Neuronal stem cell (in vitro differentiated cells): ENCODE results near the gene APBB2.

Experiments used
- DNase-seq: peaks from one replicate; pipeline ENCODE4 v3.0.0-alpha.2; 2013; ENCODE audit warnings: low spot score
- H2AFZ ChIP-seq: one replicate; pipeline ENCODE4 v1.6.1; 2013; ENCODE audit warnings: mild to moderate bottlenecking, low read length, inconsistent platforms
- H2AK5ac ChIP-seq: 2 replicates; pipeline ENCODE4 v1.6.1; 2013; ENCODE audit warnings: low read depth, mild to moderate bottlenecking, inconsistent platforms, low read length, moderate library complexity, mixed read lengths
- H2BK120ac ChIP-seq: 2 replicates; pipeline ENCODE4 v1.6.1; 2013; ENCODE audit warnings: low read depth, mild to moderate bottlenecking, inconsistent platforms, low read length, moderate library complexity, mixed read lengths
- H2BK12ac ChIP-seq: one replicate; pipeline ENCODE4 v1.6.1; 2013; ENCODE audit warnings: low read length, inconsistent platforms
- H2BK15ac ChIP-seq: 2 replicates; pipeline ENCODE4 v1.6.1; 2013; ENCODE audit warnings: mild to moderate bottlenecking, low read length, inconsistent platforms, mixed read lengths
- H2BK5ac ChIP-seq: one replicate; pipeline ENCODE4 v1.6.1; 2013; ENCODE audit warnings: inconsistent platforms, mild to moderate bottlenecking, low read length, moderate library complexity
- H3K14ac ChIP-seq: one replicate; pipeline ENCODE4 v1.6.1; 2013; ENCODE audit warnings: low read length, inconsistent platforms
- H3K18ac ChIP-seq: 2 replicates; pipeline ENCODE4 v1.6.1; 2013; ENCODE audit warnings: low read length, inconsistent platforms
- H3K23ac ChIP-seq: 2 replicates; pipeline ENCODE4 v1.6.1; 2013; ENCODE audit warnings: low read depth, mild to moderate bottlenecking, mixed read lengths, low read length, inconsistent platforms; ENCODE audit not compliant: poor library complexity
- H3K27ac ChIP-seq: replicated peaks from 3 replicates; pipeline ENCODE4 v1.5.1; 2013; ENCODE audit warnings: low read length, inconsistent platforms
- H3K27me3 ChIP-seq, 3 experiments: 2 replicates each; pipeline ENCODE4 v1.6.1; 2013; ENCODE audit warnings: low read length in 3 of 3, mild to moderate bottlenecking in 2 of 3, inconsistent platforms in 1 of 3, low read depth in 1 of 3, mixed read lengths in 1 of 3, moderate library complexity in 1 of 3; ENCODE audit not compliant: control insufficient read depth in 3 of 3, insufficient read depth in 3 of 3
- H3K36me3 ChIP-seq, 2 donors: replicated peaks in 1 of 2; 2 replicates each; pipeline ENCODE4 v1.6.1; 2013; ENCODE audit warnings: low read length in 2 of 2; ENCODE audit not compliant: control insufficient read depth in 2 of 2, insufficient read depth in 2 of 2
- H3K4ac ChIP-seq: 2 replicates; pipeline ENCODE4 v1.6.1; 2013; ENCODE audit warnings: inconsistent platforms, mild to moderate bottlenecking, low read length, moderate library complexity
- H3K4me1 ChIP-seq, 2 donors: 1 replicate in 1 of 2; 2 replicates in 1 of 2; pipeline ENCODE4 v1.6.1; 2013; ENCODE audit warnings: low read length in 2 of 2, low read depth in 1 of 2; ENCODE audit not compliant: control insufficient read depth in 2 of 2, insufficient read depth in 1 of 2
- H3K4me2 ChIP-seq: one replicate; pipeline ENCODE4 v1.6.1; 2013; ENCODE audit warnings: mild to moderate bottlenecking, low read length, inconsistent platforms; ENCODE audit not compliant: insufficient read depth, poor library complexity, severe bottlenecking
- H3K4me3 ChIP-seq, 2 donors: 2 replicates each; pipeline ENCODE4 v1.5.1; 2013; ENCODE audit warnings: low read length in 2 of 2, mild to moderate bottlenecking in 2 of 2, inconsistent platforms in 1 of 2, moderate library complexity in 1 of 2
- H3K79me1 ChIP-seq: one replicate; pipeline ENCODE4 v1.6.1; 2013; ENCODE audit warnings: low read depth, mild to moderate bottlenecking, inconsistent platforms, low read length, moderate library complexity
- H3K9ac ChIP-seq: one replicate; pipeline ENCODE4 v1.6.1; 2013; ENCODE audit warnings: mild to moderate bottlenecking, low read depth, low read length, inconsistent platforms; ENCODE audit not compliant: poor library complexity
- H3K9me3 ChIP-seq, 2 donors: replicated peaks in 1 of 2; 2 replicates each; pipeline versions ENCODE3 to v1.6.1; 2013; ENCODE audit warnings: low read length in 2 of 2, mild to moderate bottlenecking in 2 of 2, inconsistent platforms in 1 of 2, low read depth in 1 of 2, mixed read lengths in 1 of 2, moderate library complexity in 1 of 2; ENCODE audit not compliant: control insufficient read depth in 2 of 2, insufficient read depth in 1 of 2
- H4K8ac ChIP-seq: one replicate; pipeline ENCODE4 v1.6.1; 2013; ENCODE audit warnings: low read depth, mild to moderate bottlenecking, inconsistent platforms, low read length, moderate library complexity
- H4K91ac ChIP-seq: one replicate; pipeline ENCODE4 v1.6.1; 2013; ENCODE audit warnings: low read length, low read depth, mild to moderate bottlenecking, inconsistent platforms; ENCODE audit not compliant: poor library complexity
- WGBS, 2 donors: extraction: QIAGEN DNeasy Blood & Tissue Kit; methylation state at CpG; one replicate each; pipeline ENCODE4 v1.1.7; 2013; ENCODE audit warnings: missing lambda C conversion rate in 2 of 2, mixed read lengths in 1 of 2; ENCODE audit not compliant: insufficient read length in 2 of 2, insufficient replicate concordance in 1 of 2; ENCODE audit errors: extremely low coverage in 2 of 2; 5-methylcytosine and 5-hydroxymethylcytosine counted together

The APBB2 gene

DNA sequence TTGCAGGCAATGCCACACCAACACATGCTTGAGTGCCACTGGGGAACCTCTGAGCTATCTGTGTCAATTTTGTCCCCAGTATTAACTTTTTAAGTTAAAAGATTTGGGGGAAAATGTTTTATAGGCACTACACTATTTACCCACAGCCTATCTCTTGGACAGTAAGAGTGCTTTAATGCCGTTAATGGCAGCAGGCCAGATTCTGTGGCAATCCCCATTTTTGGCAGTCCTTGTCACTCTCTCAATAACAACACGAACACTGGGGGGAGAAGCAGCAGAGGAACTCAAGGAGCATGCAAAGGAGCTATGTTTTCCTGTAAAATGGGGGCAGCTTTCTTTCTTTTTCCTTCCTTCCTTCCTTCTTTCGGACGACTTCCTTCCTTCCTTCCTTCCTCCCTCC lies 296.0 kb downstream of the APBB2 start:
- no peak overlapping the region for H2BK15ac ChIP-seq
- H3K79me1 ChIP-seq: no peaks in the 10 kb centered on the region
- no peak overlapping the region for H4K91ac ChIP-seq
- no peak for DNase-seq
- H3K9me3 ChIP-seq: no peaks in the 10 kb centered on the region
- H3K23ac ChIP-seq: no peak overlapping the region
- no peak overlapping the region for H3K4me2 ChIP-seq
- no peak overlapping the region for H2BK12ac ChIP-seq
- H3K4me1 ChIP-seq: peaks cover 0 to 6% of the 10 kb centered on the region in 2 donors
- no peak overlapping the region for H2AFZ ChIP-seq
- no peaks in the 10 kb centered on the region for H3K27me3 ChIP-seq
- H3K14ac ChIP-seq: no peak overlapping the region
- no peak overlapping the region for H3K4me3 ChIP-seq
- no peak overlapping the region for H3K18ac ChIP-seq
- H3K9ac ChIP-seq: no peak overlapping the region
- no peak overlapping the region for H2BK5ac ChIP-seq
- WGBS, 2 donors: no CpG with 5 or more reads among the region's 4 CpGs
- H2AK5ac ChIP-seq: no peak overlapping the region
- H3K4ac ChIP-seq: no peak overlapping the region
- H4K8ac ChIP-seq: no peak overlapping the region
- no peak overlapping the region for H2BK120ac ChIP-seq
- no peak overlapping the region for H3K27ac ChIP-seq
- no peaks in the 10 kb centered on the region for H3K36me3 ChIP-seq

DNA sequence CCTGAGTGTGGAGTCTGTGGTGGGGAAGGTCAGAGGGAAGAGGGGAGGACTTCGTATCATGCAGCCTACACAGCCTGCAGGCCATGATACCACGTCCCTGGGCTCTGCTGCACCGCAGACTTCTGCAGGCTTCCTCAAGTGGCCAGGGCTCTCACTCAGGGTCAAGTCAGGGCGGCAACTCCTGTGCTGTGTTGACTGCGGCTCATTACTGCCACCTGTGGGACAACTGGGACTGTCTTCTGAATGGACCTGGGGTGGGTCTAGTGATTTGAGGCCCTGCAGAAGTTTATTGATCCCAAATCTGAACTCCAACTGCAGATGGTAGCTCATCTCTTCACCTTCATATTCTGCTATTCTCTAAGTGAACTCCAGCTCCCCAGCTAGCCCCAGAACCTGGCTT lies 297.5 kb downstream of the APBB2 start:
- Histone ChIP-seq H2BK15ac (no peak overlapping the region), H2AK5ac (no peak overlapping the region), H3K27me3 (no peaks in the 10 kb centered on the region), H3K9ac (no peak overlapping the region), H3K36me3 (no peaks in the 10 kb centered on the region), H2BK12ac (no peak overlapping the region), H2BK120ac (no peak overlapping the region), H2AFZ (no peak overlapping the region), H3K23ac (peak overlapping the region; percentile 62), H3K18ac (peak overlapping the region; percentile 63), H3K4ac (no peak overlapping the region), H2BK5ac (no peak overlapping the region), H3K4me3 (no peak overlapping the region), H3K79me1 (no peaks in the 10 kb centered on the region), H3K4me1 (peaks cover 0 to 6% of the 10 kb centered on the region in 2 donors), H3K14ac (no peak overlapping the region), H3K4me2 (no peak overlapping the region), H3K27ac (no peak overlapping the region), H3K9me3 (no peaks in the 10 kb centered on the region), H4K91ac (no peak overlapping the region), H4K8ac (no peak overlapping the region)
- no peak for DNase-seq
- WGBS, 2 donors: no CpG with 5 or more reads among the region's 5 CpGs

- no peak overlapping the region for H2BK15ac ChIP-seq
- H3K79me1 ChIP-seq: no peaks in the 10 kb centered on the region
- H3K36me3 ChIP-seq: no peaks in the 10 kb centered on the region
- H3K9me3 ChIP-seq: no peaks in the 10 kb centered on the region
- no CpG with 5 or more reads among the region's 2 CpGs for WGBS, 2 donors
- H3K18ac ChIP-seq: no peak overlapping the region
- H3K4me1 ChIP-seq: peaks cover 0 to 6% of the 10 kb centered on the region in 2 donors
- H3K4ac ChIP-seq: no peak overlapping the region
- no peak overlapping the region for H3K9ac ChIP-seq
- no peak overlapping the region for H3K23ac ChIP-seq
- no peaks in the 10 kb centered on the region for H3K27me3 ChIP-seq
- H3K27ac ChIP-seq: no peak overlapping the region
- H2AK5ac ChIP-seq: no peak overlapping the region
- no peak overlapping the region for H2BK12ac ChIP-seq
- no peak overlapping the region for H2BK120ac ChIP-seq
- no peak for DNase-seq
- no peak overlapping the region for H4K91ac ChIP-seq
- no peak overlapping the region for H3K4me2 ChIP-seq
- no peak overlapping the region for H4K8ac ChIP-seq
- H3K4me3 ChIP-seq: no peak overlapping the region
- H2AFZ ChIP-seq: no peak overlapping the region
- H2BK5ac ChIP-seq: no peak overlapping the region
- no peak overlapping the region for H3K14ac ChIP-seq
These were observed 298.2 kb downstream of the APBB2 start for GRCh38 chr4:40916218-40916555.

- H2BK12ac ChIP-seq: no peak overlapping the region
- no peaks in the 10 kb centered on the region for H3K36me3 ChIP-seq
- no peak for DNase-seq
- H3K79me1 ChIP-seq: no peaks in the 10 kb centered on the region
- no peak overlapping the region for H2BK5ac ChIP-seq
- H3K27me3 ChIP-seq: no peaks in the 10 kb centered on the region
- H4K91ac ChIP-seq: no peak overlapping the region
- no CpG with 5 or more reads among the region's 12 CpGs for WGBS, 2 donors
- no peak overlapping the region for H2AFZ ChIP-seq
- no peak overlapping the region for H2BK15ac ChIP-seq
- no peak overlapping the region for H2AK5ac ChIP-seq
- H3K23ac ChIP-seq: no peak overlapping the region
- H3K18ac ChIP-seq: no peak overlapping the region
- H3K9me3 ChIP-seq: no peaks in the 10 kb centered on the region
- no peak overlapping the region for H4K8ac ChIP-seq
- H3K4ac ChIP-seq: no peak overlapping the region
- H2BK120ac ChIP-seq: no peak overlapping the region
- H3K14ac ChIP-seq: no peak overlapping the region
- H3K27ac ChIP-seq: no peak overlapping the region
- H3K4me1 ChIP-seq: peaks cover 0 to 6% of the 10 kb centered on the region in 2 donors
- no peak overlapping the region for H3K9ac ChIP-seq
- no peak overlapping the region for H3K4me2 ChIP-seq
- H3K4me3 ChIP-seq: no peak overlapping the region
These were observed 298.8 kb downstream of the APBB2 start for GRCh38 chr4:40915318-40916217.
